ENCODE measurements around the gene ADAMTS20.

GRCh38 chr12:43585676-43586075 is 33.7 kb upstream of the ADAMTS20 start:
- TF ChIP-seq POLR2A (IDR thresholded peaks at IDR 0.05) (no peak), CTCF (IDR thresholded peaks at IDR 0.05) (no peak)

All from Peyer's patch (tissue), 4 donors.